HepG2 (cell line): ENCODE data around the gene DCLK1. TPM values are rescaled to one million over a fixed set of nuclear protein-coding genes. Genes with fewer than 3 reads are reported as not detected.

Source experiments
- ATAC-seq: fragments of 200-7000 bp; cut with Tn5 transposase; 3 replicates; pipeline ENCODE4 v1.9.1; 2020; ENCODE audit warnings: mild to moderate bottlenecking, moderate library complexity
- BruUV-seq: library from RNA; stranded (reverse); fragments of 400-500 nt; replicated peaks from 2 replicates; lab custom pipeline; 2021; lab: Mats Ljungman, UMichigan
- CTCF ChIA-PET: fragments of 300-600 bp; formaldehyde crosslinking; extraction: SDS; loops from one replicate; lab custom pipeline; 2021; ENCODE audit warnings: low total read pairs, inconsistent platforms, low intra/inter-chr PET ratio; lab: Yijun Ruan, JAX
- POLR2A ChIA-PET: fragments of 350-600 bp; sonication (Branson Sonifier 250); formaldehyde crosslinking; loops from one replicate; lab custom pipeline; 2020; ENCODE audit warnings: antibody characterized with exemption, inconsistent platforms; lab: Yijun Ruan, JAX
- DNase-seq: peaks from one replicate; pipeline ENCODE4 v3.0.0-alpha.2; 2015; ENCODE audit warnings: low spot score
- FAIRE-seq: peaks from 3 replicates; lab custom pipeline; 2011; peaks lifted over from hg19 to GRCh38; lab: Jason Lieb, UNC
- H2AFZ ChIP-seq: one replicate; pipeline ENCODE4 v1.6.1; 2011; ENCODE audit warnings: low read length, inconsistent platforms
- H3K27ac ChIP-seq: fragments of 300-600 bp; 3 replicates; pipeline ENCODE4 v1.8.0; 2011; ENCODE audit warnings: mixed run types, mild to moderate bottlenecking, mixed read lengths, low read length, inconsistent platforms; ENCODE audit not compliant: insufficient read depth; ENCODE audit errors: extremely low read length
- H3K27me3 ChIP-seq, 2 experiments: fragments of 200-600 bp in 1 of 2; 2 replicates in 1 of 2; 3 replicates in 1 of 2; pipeline versions ENCODE4 v1.6.0 to v1.8.0; 2011; ENCODE audit warnings: low read length in 2 of 2, mild to moderate bottlenecking in 2 of 2, moderate library complexity in 2 of 2, inconsistent platforms in 1 of 2; ENCODE audit not compliant: insufficient read depth in 2 of 2, control insufficient read depth in 1 of 2
- H3K36me3 ChIP-seq, 2 experiments: fragments of 200-600 bp in 1 of 2; replicated peaks in 1 of 2; 2 replicates in 1 of 2; 3 replicates in 1 of 2; pipeline versions ENCODE4 v1.5.1 to v1.8.0; 2011; ENCODE audit warnings: low read length in 2 of 2, inconsistent platforms in 1 of 2; ENCODE audit not compliant: insufficient read depth in 2 of 2, control insufficient read depth in 1 of 2
- H3K4me1 ChIP-seq: 2 replicates; pipeline ENCODE4 v1.5.1; 2012; ENCODE audit warnings: low read length, inconsistent platforms; ENCODE audit not compliant: insufficient read depth
- H3K4me2 ChIP-seq: 2 replicates; pipeline ENCODE4 v1.6.0; 2011; ENCODE audit warnings: low read depth, low read length, inconsistent platforms
- H3K4me3 ChIP-seq, 3 experiments: fragments of 200-600 bp in 1 of 3; sonication (generic), shearing (Covaris generic) in 1 of 3; replicated peaks in 1 of 3; 2 replicates each; pipeline ENCODE4 v1.5.1; 2011 to 2016; ENCODE audit warnings: low read length in 3 of 3, inconsistent platforms in 2 of 3, low read depth in 2 of 3, mild to moderate bottlenecking in 2 of 3, control low read depth in 1 of 3, mixed read lengths in 1 of 3; ENCODE audit not compliant: insufficient read depth in 1 of 3
- H3K79me2 ChIP-seq: one replicate; pipeline ENCODE4 v1.6.1; 2011; ENCODE audit warnings: low read length, inconsistent platforms; ENCODE audit not compliant: insufficient read depth
- H3K9ac ChIP-seq: 2 replicates; pipeline ENCODE4 v1.6.0; 2011; ENCODE audit warnings: mild to moderate bottlenecking, low read depth, low read length, inconsistent platforms; ENCODE audit not compliant: insufficient read depth
- H3K9me3 ChIP-seq: 2 replicates; pipeline ENCODE4 v1.5.1; 2012; ENCODE audit warnings: mild to moderate bottlenecking, low read length
- H4K20me1 ChIP-seq: 2 replicates; pipeline ENCODE4 v1.6.0; 2011; ENCODE audit warnings: inconsistent platforms, mild to moderate bottlenecking, low read length, moderate library complexity; ENCODE audit not compliant: insufficient read depth
- ARID2 ChIP-seq: sonication (generic); formaldehyde crosslinking; IDR thresholded peaks from 2 replicates; pipeline ENCODE4 v1.8.1; 2022; ENCODE audit warnings: mild to moderate bottlenecking, missing genetic modification reagents, borderline replicate concordance
- BCL3 ChIP-seq: sonication (generic); formaldehyde crosslinking; IDR thresholded peaks from 2 replicates; pipeline ENCODE4 v1.5.1; 2020; ENCODE audit warnings: mild to moderate bottlenecking, missing genetic modification reagents, moderate library complexity
- BRCA1 ChIP-seq: sonication (generic); formaldehyde crosslinking; IDR thresholded peaks from 2 replicates; pipeline ENCODE4 v1.4.0; 2020; ENCODE audit warnings: missing genetic modification reagents
- DR1 ChIP-seq: sonication (generic); formaldehyde crosslinking; IDR thresholded peaks from 2 replicates; pipeline ENCODE4 v1.8.0; 2021; ENCODE audit warnings: mild to moderate bottlenecking, missing genetic modification reagents, inconsistent platforms
- HDAC1 ChIP-seq: sonication (generic); formaldehyde crosslinking; IDR thresholded peaks from 2 replicates; pipeline ENCODE4 v1.5.1; 2020; ENCODE audit warnings: mild to moderate bottlenecking, missing genetic modification reagents
- HMG20B ChIP-seq: conservative IDR thresholded peaks from 2 replicates; pipeline ENCODE4 v1.6.1; 2016; ENCODE audit warnings: missing genetic modification reagents, missing compliant biosample characterization
- HNRNPL ChIP-seq: fragments of 200-400 bp; formaldehyde crosslinking; IDR thresholded peaks from 2 replicates; pipeline ENCODE4 v1.6.1; 2017; ENCODE audit warnings: mild to moderate bottlenecking, low read depth, low read length
- HOXA5 ChIP-seq: sonication (generic); formaldehyde crosslinking; IDR thresholded peaks from 2 replicates; pipeline ENCODE4 v1.4.0; 2020; ENCODE audit warnings: missing genetic modification reagents
- MXD1 ChIP-seq: sonication (generic); formaldehyde crosslinking; IDR thresholded peaks from 2 replicates; pipeline ENCODE4 v1.4.0; 2020; ENCODE audit warnings: mild to moderate bottlenecking, missing genetic modification reagents
- ONECUT2 ChIP-seq: sonication (generic); formaldehyde crosslinking; IDR thresholded peaks from 2 replicates; pipeline ENCODE4 v1.4.0; 2020; ENCODE audit warnings: missing genetic modification reagents
- RBM39 ChIP-seq: fragments of 200-400 bp; formaldehyde crosslinking; IDR thresholded peaks from one replicate; pipeline ENCODE4 v1.6.1; 2018; ENCODE audit warnings: antibody characterized with exemption, mild to moderate bottlenecking, low read depth, low read length; ENCODE audit not compliant: poor library complexity, severe bottlenecking
- RELA ChIP-seq: sonication (generic); formaldehyde crosslinking; IDR thresholded peaks from 2 replicates; pipeline ENCODE4 v1.4.0; 2020; ENCODE audit warnings: missing genetic modification reagents
- ZNF136 ChIP-seq: sonication (generic); formaldehyde crosslinking; IDR thresholded peaks from 2 replicates; pipeline ENCODE4 v1.8.1; 2022; ENCODE audit warnings: low read depth, mild to moderate bottlenecking, moderate library complexity, missing genetic modification reagents
- ZNF180 ChIP-seq: sonication (generic); formaldehyde crosslinking; IDR thresholded peaks from 2 replicates; pipeline ENCODE4 v1.4.0; 2020; ENCODE audit warnings: low read depth, missing genetic modification reagents, borderline replicate concordance
- ZNF501 ChIP-seq: sonication (generic); formaldehyde crosslinking; IDR thresholded peaks from 2 replicates; pipeline ENCODE4 v1.5.1; 2020; ENCODE audit warnings: mild to moderate bottlenecking, moderate library complexity, missing genetic modification reagents
- ZNF576 ChIP-seq: sonication (generic); formaldehyde crosslinking; IDR thresholded peaks from 2 replicates; pipeline ENCODE4 v1.4.0; 2020; ENCODE audit warnings: mild to moderate bottlenecking, missing genetic modification reagents
- WGBS: methylation state at CpG from one replicate; pipeline ENCODE4 v1.1.6; 2017; ENCODE audit warnings: low lambda C conversion rate; 5-methylcytosine and 5-hydroxymethylcytosine counted together
- in situ Hi-C: cut with HindIII; loops from 2 replicates; pipeline ENCODE4 v1.10.0; 2017; ENCODE audit warnings: low pct_unique_long_range_greater_than_20kb; ENCODE audit not compliant: extremely low pct_ligation_motif_present
- intact Hi-C: fragments of 100-400 bp; cut with micrococcal nuclease; formaldehyde crosslinking; loops from one replicate; pipeline ENCODE4 v1.10.0; 2022; ENCODE audit not compliant: unreplicated experiment
- polyA plus RNA-seq, 8 experiments: library from polyadenylated mRNA; depleted of rRNA in 3 of 8; stranded (reverse) in 7 of 8; unstranded in 1 of 8; fragments of >200 nt; fragmentation: Illumina TruSeq in 4 of 8; extraction: Trizol in 4 of 8; gene quantifications; 2 replicates each; pipeline versions ENCODE4 v1.2.1 to v1.2.3, GENCODE V29; 2011 to 2016; ENCODE audit warnings: low read depth in 4 of 8, missing spikeins in 1 of 8, mixed read lengths in 1 of 8; ENCODE audit not compliant: insufficient read depth in 1 of 8
- total RNA-seq, 5 experiments: library from RNA; depleted of rRNA; stranded (reverse); fragments of >200 nt; fragmentation: Illumina TruSeq; extraction: Trizol; gene quantifications; 2 replicates each; pipeline ENCODE4 v1.2.3, GENCODE V29; 2016; ENCODE audit warnings: low read depth in 1 of 5

DCLK1 gene
- total and polyA plus RNA-seq, 2 of the 13 experiments (the other 11 are each of a cell fraction or from before 2014, with no cell fraction given): not detected

GRCh38 chr13:35836446-35836845 lies 294.7 kb downstream of the DCLK1 start:
- WGBS: 19% methylated on average over 7 of the region's 7 CpGs
- POLR2A ChIA-PET: no interaction called here

GRCh38 chr13:35835989-35836388 lies 295.2 kb downstream of the DCLK1 start:
- H3K9me3 ChIP-seq: no peaks in the 10 kb centered on the region
- intact Hi-C loops (no loop called here), in situ Hi-C loops (no loop called here)
- 14% methylated on average over 4 of the region's 4 CpGs for WGBS
- no peaks in the 10 kb centered on the region for H3K79me2 ChIP-seq
- no peak overlapping the region for H2AFZ ChIP-seq
- H3K4me2 ChIP-seq: no peak overlapping the region
- no peak overlapping the region for H3K4me3 ChIP-seq
- peaks cover 0 to 7% of the 10 kb centered on the region in 2 experiments; a peak in 3 of 5 replicates for H3K27me3 ChIP-seq
- DNase-seq (no peak), FAIRE-seq (no peak), ATAC-seq (no peak)
- H3K4me1 ChIP-seq: no peaks in the 10 kb centered on the region
- H3K36me3 ChIP-seq: no peaks in the 10 kb centered on the region
- no peak overlapping the region for H3K9ac ChIP-seq
- ChIA-PET CTCF (no interaction called here), POLR2A (no interaction called here)
- H3K27ac ChIP-seq: no peak overlapping the region
- no TSS peak for BruUV-seq
- H4K20me1 ChIP-seq: no peaks in the 10 kb centered on the region
- no peak for TF ChIP-seq BCL3 (CRISPR knock-in tag)
- no peak for TF ChIP-seq HDAC1 (CRISPR knock-in tag)
- TF ChIP-seq ZNF136 (CRISPR knock-in tag): no peak
- no peak for TF ChIP-seq RBM39
- no peak for TF ChIP-seq RELA (CRISPR knock-in tag)
- TF ChIP-seq ARID2 (CRISPR knock-in tag): no peak
- TF ChIP-seq MXD1 (CRISPR knock-in tag): no peak
- TF ChIP-seq ZNF501 (CRISPR knock-in tag): no peak
- no peak for TF ChIP-seq DR1 (CRISPR knock-in tag)
- TF ChIP-seq ZNF180 (CRISPR knock-in tag): no peak
- no peak for TF ChIP-seq HOXA5 (CRISPR knock-in tag)
- no peak for TF ChIP-seq ONECUT2 (CRISPR knock-in tag)

More at GRCh38 chr13:35836446-35836845, 294.7 kb downstream of the DCLK1 start:
- CTCF ChIA-PET: no interaction called here
- Histone ChIP-seq H3K9me3 (no peaks in the 10 kb centered on the region), H3K27ac (no peak overlapping the region), H3K27me3 (peaks cover 0 to 7% of the 10 kb centered on the region in 2 experiments; a peak in 3 of 5 replicates), H4K20me1 (no peaks in the 10 kb centered on the region), H3K79me2 (no peaks in the 10 kb centered on the region), H3K4me3 (no peak overlapping the region), H3K4me1 (no peaks in the 10 kb centered on the region), H3K36me3 (no peaks in the 10 kb centered on the region), H3K4me2 (no peak overlapping the region), H3K9ac (no peak overlapping the region)
- ATAC-seq (no peak), FAIRE-seq (no peak), DNase-seq (no peak)
- intact Hi-C loops: no loop called here
- no TSS peak for BruUV-seq
- in situ Hi-C loops: no loop called here
- TF ChIP-seq HMG20B: no peak
- TF ChIP-seq BRCA1 (CRISPR knock-in tag): no peak
- TF ChIP-seq HNRNPL: no peak
- no peak for TF ChIP-seq ZNF576 (CRISPR knock-in tag)
- TF ChIP-seq, all 625 proteins: peak for 0
- H2AFZ ChIP-seq: no peak overlapping the region
